ENCODE measurements around the gene PPP4R2.
A peak's percentile ranks its signal among the peaks of the same experiment; 100 is the strongest.

Gene PPP4R2

GRCh38 chr3:73100741-73101559 is 104.3 kb downstream of the PPP4R2 start:
- no peak overlapping the region for H3K4me3 ChIP-seq (replicated peaks; ENCODE audit: low read depth, low read length)
- peak; percentile 73 for DNase-seq (ENCODE audit: extremely low read depth, low read depth)
- peak; percentile 97 for TF ChIP-seq CTCF (IDR thresholded peaks at IDR 0.05; ENCODE audit: low read depth, low read length, missing control alignments)

GRCh38 chr3:73101881-73102280 is 105.3 kb downstream of the PPP4R2 start:
- no peak overlapping the region for H3K4me3 ChIP-seq (replicated peaks; ENCODE audit: low read depth, low read length)
- DNase-seq (ENCODE audit: extremely low read depth, low read depth) = no peak
- no peak for TF ChIP-seq CTCF (IDR thresholded peaks at IDR 0.05; ENCODE audit: low read depth, low read length, missing control alignments)

DNA sequence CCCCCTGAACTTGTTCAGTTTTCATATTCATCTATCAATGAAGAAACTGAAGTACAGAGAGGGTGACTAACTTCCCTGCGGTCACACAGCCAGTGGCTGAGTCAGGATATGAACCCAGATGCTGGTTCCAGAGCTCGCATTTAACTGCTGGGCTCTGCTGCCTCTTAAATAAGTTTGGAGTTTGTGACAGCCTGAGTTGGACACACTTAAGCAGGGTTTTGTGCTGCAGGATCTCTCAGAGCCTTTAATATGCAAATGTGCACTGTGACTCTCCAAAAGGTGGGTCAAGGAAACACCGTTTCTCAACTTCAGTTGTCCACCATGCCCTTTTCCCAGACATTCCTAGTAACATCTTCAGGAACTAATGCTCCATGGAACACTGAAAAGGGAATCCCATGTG is 110.6 kb downstream of the PPP4R2 start:
- no peak for TF ChIP-seq CTCF (IDR thresholded peaks at IDR 0.05; ENCODE audit: low read depth, low read length, missing control alignments)
- no peak overlapping the region for H3K4me3 ChIP-seq (replicated peaks; ENCODE audit: low read depth, low read length)
- DNase-seq (ENCODE audit: extremely low read depth, low read depth) = no peak

DNA sequence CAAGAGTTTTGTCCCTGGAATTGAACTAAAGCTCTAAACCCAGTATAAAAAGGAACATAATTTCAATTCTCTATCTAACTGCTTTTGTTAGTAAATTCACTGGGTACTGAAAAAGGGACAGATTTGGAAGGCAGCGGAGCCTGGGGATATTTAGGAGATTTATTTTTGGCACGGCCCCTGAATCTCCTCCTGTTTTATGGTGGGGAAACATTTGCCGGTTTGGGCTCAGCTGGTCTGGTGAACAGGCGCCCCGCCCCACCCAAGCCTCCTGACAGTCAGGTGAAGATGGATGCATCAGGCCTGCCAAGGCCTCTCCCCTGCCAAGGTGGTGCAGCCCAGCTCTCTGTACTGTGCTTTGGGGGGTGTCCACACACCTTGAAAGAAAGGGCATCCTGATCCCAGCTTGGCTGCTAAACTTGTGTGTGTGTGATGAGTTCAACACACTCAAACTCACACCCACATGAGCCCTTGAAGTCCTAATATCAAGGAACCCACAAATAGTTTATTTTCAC is 111.1 kb downstream of the PPP4R2 start:
- H3K4me3 ChIP-seq (replicated peaks; ENCODE audit: low read depth, low read length) = no peak overlapping the region
- no peak for TF ChIP-seq CTCF (IDR thresholded peaks at IDR 0.05; ENCODE audit: low read depth, low read length, missing control alignments)
- no peak for DNase-seq (ENCODE audit: extremely low read depth, low read depth)

GRCh38 chr3:73108750-73109149 is 112.1 kb downstream of the PPP4R2 start:
- no peak overlapping the region for H3K4me3 ChIP-seq (replicated peaks; ENCODE audit: low read depth, low read length)
- no peak for TF ChIP-seq CTCF (IDR thresholded peaks at IDR 0.05; ENCODE audit: low read depth, low read length, missing control alignments)
- no peak for DNase-seq (ENCODE audit: extremely low read depth, low read depth)

GRCh38 chr3:73110530-73110929 is 113.9 kb downstream of the PPP4R2 start:
- no peak for DNase-seq (ENCODE audit: extremely low read depth, low read depth)
- no peak for TF ChIP-seq CTCF (IDR thresholded peaks at IDR 0.05; ENCODE audit: low read depth, low read length, missing control alignments)
- no peak overlapping the region for H3K4me3 ChIP-seq (replicated peaks; ENCODE audit: low read depth, low read length)

Measured in HFF-Myc (cell line).